ENCODE measurements around the gene MYMK.
"Not testable (repeated sequence)": the region's sequence is repeated elsewhere in the genome, so short reads cannot be mapped to it uniquely, and the experiment has no call there.

The MYMK gene

DNA sequence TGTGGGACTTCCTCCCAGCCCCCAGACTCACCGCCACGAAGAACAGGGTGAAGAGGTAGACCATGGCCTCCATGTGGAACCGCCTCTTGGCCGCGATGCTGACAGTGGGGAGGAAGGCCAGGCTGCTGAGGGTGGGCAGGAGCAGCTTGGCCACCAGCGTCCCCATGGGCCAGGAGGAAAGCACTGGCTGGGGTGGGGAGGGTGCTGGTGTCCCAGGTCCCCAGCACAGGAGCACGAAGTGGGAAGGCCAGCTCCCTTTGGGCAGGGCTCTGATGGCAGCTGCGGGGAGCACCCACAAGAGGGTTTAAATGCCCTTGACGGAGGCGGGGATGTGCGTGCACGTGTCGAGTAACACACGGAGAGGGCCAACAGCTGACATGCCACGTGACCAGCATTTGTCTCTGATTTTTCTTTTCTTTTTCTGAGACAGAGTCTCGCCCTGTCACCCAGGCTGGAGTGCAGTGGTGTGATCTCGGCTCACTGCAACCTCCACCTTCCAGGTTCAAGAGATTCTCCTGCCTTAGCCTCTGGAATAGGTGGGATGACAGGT is at the start of gene MYMK:
Gene MYMK, minus strand, starts transcription at position 281 of the 550 bp plus-strand sequence. Its CDS starts 115 bp downstream, at position 166.
- no peak for DNase-seq

GRCh38 chr9:133573791-133574515 is 49.2 kb upstream of the MYMK start:
- no peak for DNase-seq

DNA sequence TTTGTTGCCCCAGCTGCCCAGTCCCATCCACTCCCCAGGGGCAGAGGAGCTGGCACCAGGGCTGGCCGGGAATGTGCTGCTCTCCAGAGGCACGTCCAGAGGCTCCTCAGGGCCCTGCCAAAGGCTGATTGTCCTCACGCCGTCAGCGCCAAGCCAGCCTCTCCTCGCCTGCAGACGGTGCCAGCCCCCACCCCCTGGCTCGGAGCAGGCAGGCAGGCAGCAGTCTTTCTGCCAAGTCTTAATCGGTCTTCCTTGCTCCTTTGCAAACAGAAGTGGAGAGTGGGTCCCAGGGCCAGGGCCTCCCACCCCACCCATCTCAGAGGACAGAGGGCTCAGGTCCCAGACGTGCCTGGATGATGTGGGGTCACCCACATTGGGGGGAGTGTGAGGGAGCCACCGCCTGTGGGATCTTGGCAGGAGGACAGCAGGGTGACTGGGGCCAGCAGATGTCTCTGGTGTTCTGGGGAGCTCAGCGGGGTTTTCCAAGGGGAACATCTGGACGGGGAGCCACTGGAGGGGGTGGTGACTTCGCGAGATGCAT is 48.1 kb upstream of the MYMK start:
- DNase-seq = no peak

- no peak for DNase-seq
Observed at GRCh38 chr9:133571896-133572595, 47.3 kb upstream of the MYMK start.

DNA sequence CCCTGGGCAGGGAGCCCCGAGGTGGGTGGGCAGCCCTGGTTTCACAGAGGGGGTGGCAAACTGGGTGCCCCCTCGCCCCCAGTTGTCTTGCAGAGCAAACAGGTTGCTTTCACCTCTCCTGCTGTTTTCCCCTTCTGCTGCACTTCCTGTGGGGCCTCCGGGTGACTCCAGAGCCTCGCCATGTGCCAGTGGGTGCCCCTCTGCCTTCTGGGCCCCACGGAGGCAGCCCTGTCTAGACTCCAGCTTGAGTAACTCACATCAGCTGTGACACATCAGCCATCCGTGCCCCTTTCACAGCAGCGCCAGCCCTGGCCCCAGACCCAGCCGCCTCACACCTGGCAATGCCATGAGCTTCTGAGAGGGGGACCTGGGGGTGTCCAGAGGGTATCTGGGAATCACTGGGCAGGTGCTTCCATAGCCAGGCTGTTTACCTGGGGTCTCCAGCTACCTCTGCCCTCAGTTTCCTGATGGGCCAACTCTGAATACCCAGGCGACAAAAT is 46.7 kb upstream of the MYMK start:
- DNase-seq = no peak

DNA sequence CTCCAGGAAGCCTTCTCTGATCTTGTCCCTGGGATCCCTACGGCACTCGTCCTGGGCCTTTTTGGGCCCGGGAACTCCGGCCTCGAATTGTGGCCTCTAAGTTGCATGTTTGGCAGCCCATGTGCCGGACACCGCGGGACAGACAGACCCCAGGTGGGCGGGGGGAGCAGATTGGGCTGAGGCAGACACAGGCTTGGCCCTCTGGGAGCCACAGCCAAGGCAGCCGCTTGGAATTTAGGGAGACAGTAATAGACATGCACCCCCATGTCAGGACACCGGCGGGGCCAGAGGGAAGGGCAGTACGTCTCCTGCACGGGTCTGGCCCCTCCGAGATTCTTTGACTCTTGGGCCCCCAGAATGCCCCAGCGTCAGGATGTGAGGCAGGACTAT is 45.9 kb upstream of the MYMK start:
- DNase-seq = no peak

DNA sequence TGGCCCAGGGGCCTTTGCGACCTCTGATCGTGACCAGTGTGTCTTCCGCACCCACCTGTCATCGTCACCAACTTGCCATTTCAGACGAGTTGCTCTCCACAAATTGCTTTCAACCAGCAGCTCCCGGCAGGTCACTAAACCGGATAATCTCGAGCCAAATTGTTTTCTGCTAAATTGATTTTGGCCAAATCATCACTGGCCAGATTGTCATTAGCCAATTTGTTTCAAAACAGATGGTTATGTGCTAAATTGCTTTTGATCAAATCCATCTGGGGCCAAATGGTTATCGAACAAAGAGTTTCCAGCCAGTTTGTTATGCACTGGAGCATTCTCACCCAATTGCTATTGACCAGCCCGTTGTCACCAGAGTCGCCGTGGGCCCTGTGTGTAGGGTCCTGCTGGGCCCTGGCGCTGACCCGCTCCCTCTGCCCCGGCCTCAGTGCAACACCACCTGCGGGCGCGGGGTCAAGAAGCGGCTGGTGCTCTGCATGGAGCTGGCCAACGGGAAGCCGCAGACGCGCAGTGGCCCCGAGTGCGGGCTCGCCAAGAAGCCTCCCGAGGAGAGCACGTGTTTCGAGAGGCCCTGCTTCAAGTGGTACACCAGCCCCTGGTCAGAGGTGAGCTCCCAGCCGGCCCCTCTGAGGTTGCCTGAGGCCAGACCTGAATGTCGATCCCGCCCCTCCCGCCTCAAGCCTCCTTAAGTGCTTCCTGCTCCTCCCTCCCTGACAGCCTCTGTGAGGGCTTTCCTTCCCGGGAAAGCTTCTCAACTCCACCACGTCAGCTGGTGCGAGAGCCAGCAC is 45.3 kb upstream of the MYMK start:
- no peak for DNase-seq

DNA sequence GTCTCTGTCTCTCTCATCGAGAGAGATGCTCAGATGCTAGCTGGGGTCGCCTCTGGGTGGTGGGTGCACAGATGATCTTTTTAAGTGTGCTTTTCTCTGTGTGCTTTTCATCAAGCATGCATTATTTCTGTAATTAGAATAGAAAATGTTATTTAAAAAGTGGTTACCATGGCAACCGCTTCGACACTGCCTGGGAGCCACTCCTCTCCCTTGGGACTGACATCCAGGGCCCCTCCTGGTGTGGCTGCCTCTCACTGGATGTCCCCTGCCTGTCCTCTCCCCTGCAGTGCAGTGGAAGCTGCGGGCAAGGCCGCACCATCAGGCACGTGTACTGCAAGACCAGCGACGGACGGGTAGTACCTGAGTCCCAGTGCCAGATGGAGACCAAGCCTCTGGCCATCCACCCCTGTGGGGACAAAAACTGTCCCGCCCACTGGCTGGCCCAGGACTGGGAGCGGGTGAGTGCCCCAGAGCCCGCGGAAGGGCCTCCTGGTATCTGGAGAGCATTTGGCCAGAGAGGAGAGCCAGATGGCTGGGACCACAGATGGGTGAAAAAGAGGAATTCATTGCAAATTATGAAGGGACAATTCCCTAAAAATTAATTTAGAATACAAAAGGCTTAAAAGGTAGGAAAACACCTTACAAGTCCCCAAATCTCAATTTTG is 44.5 kb upstream of the MYMK start:
- DNase-seq = no peak

GRCh38 chr9:133568186-133568585 is 43.4 kb upstream of the MYMK start:
- no peak for DNase-seq

- no peak for DNase-seq
Observed at GRCh38 chr9:133566817-133567216, 42.1 kb upstream of the MYMK start.

- no peak for DNase-seq
Observed at GRCh38 chr9:133566382-133566781, 41.6 kb upstream of the MYMK start.

DNA sequence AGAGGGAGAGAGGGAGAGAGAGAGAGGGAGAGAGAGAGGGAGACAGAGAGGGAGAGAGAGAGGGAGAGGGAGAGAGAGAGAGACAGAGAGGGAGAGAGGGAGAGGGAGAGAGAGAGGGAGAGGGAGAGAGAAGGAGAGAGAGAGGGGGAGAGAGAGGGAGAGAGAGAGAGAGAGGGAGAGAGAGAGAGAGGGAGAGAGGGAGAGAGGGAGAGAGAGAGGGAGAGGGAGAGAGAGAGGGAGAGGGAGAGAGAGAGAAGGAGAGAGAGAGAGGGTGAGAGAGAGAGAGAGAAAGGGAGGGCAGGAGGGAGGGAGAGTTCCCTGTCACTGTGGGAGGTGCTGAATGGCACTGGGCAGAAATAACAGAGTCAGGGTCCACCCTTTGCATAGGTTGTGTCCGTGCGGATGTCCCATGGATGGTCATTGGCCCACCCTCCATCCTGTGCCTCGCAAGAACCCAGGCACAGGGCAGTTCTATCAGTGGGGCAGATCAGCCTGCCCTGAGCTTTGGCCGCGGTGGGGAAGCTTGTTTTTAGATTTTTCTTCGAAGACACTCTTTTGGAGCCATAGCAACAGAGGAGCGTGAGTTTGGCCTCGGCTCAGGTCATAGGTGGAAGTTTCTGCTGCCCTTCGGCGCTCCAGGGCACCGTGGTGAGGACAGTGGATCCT is 39.8 kb upstream of the MYMK start:
- no peak for DNase-seq

- DNase-seq = not testable (repeated sequence)
Observed at GRCh38 chr9:133563814-133564213, 39.1 kb upstream of the MYMK start.

DNA sequence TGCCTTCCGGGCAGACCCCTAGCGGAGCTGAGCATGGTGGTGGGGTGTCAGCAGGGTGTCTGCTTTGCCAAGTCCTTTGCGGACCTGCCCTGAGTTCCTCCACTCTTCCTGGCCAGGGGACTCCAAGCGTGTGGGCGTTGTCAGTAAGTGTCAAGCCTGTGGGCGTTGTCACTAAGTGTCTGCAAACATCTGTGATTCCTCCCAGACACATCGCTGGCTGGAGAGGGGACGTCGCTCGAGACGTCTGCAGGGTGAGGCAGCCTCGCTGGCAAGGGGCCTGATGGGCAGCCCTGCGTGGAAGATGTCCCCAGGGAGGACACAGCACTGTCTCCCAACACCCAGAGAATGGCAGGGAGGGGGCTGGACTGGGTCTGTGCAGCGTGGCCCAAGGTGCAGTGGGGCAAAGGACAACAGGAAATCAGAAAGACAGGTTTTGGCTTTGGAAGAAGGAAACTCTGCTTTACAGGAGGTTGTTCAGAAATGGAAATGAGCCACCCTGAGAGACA is 38.6 kb upstream of the MYMK start:
- no peak for DNase-seq

- DNase-seq = no peak
Observed at GRCh38 chr9:133562611-133563290, 38.0 kb upstream of the MYMK start.

DNA sequence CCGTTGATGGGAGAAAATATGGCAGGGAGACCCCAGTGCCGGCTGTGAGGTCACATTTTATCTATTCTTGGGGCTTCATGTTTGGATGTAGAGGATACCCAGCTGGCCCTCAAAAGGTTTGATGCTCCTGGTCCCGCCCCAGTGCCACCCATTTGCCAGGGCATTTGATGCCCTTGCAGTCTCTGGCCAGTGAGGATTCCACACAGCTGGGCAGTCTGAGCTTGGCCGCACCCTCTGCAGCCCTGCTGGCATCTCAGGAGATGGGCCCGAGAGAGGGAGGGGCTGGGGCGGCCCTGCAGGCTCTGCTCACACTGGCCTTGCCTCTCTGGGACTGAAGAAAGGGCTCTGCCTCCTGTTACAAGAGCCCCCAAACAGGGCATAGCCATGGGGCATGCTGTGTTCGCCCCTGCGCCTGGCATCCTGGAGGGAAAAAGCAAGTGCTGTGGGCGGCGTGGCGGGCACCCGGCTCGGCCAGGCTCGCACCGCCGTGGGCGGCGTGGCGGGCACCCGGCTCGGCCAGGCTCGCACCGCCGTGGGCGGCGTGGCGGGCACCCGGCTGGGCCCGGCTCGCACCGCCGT is 37.3 kb upstream of the MYMK start:
- no peak for DNase-seq

DNA sequence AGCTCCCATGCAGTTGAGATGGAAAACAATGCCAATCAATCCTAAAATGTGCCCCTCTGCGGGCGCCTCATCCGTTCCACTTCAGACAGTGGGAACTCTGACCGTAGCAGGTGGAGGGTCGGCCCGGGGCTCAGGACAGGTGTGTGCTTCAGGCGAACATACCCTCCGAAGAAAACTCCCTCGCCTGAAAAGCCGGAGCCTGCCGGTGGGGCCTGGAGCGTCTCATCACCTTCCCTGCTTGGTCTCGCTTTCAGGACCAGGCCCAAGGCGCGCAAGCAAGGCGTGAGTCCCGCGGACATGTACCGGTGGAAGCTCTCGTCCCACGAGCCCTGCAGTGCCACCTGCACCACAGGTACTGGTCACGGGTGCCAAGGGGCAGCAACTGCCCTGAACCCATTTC is 36.2 kb upstream of the MYMK start:
- DNase-seq = no peak

- DNase-seq = no peak
Observed at GRCh38 chr9:133560311-133560710, 35.6 kb upstream of the MYMK start.

DNA sequence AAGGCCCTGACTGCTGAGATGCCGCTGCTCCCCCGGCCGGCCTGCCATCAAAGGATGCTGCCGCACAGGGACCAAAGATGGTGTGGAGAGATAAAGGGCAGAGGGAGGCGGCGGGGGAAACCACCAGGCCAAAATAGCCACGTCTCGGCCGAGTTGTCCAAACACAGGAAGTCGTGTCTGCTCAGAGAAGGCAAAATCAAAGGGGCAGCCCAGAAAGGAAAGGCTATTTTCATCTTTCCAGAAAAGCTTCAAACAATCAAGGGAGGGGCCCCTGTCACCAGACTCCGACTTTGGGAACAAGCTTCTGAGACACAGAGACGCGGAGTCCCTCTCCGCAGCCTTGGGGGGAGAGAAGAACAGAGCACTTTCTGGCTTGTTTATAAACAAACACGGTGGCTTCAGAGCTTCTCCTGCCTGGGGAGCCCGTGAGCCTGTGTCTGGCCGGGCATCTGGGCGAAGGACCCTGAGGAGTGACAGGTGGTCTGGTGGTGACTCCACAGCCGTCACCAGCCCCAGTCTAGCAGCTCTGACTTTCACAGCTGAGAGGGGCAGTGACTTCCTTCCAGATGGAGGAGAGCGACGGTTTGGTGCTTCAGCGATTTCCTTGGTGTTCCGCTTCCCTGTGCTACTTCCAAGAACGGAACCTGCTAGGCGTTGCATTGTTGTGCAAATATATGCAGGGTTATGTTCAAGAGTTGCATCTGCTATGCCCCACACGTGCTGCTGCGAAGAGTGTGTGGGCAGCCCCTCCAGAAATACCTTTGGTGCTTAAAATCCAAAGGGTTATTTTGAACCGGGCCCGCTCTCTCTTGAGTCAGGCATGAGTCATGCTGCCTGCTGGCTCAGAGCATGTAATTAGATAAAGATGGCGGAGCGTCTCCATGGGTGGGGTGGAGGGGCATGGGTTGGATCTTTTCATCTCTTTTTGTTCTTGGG is 33.7 kb upstream of the MYMK start:
- no peak for DNase-seq

Data from NCI-H1048 (cell line).